GM23248 (cell line): Measurements from ENCODE around the gene BLVRA.

Source experiments
- EZH2 ChIP-seq: fragments of 200-600 bp; sonication (generic); IDR thresholded peaks from 2 replicates; pipeline ENCODE4 v1.6.1; 2018; ENCODE audit warnings: antibody characterized with exemption, mild to moderate bottlenecking; ENCODE audit not compliant: insufficient read depth, poor library complexity, severe bottlenecking
- EZH2phosphoT487 ChIP-seq: fragments of 200-600 bp; sonication (generic); IDR thresholded peaks from 2 replicates; pipeline ENCODE4 v1.6.1; 2018; ENCODE audit warnings: antibody characterized with exemption, moderate library complexity, mild to moderate bottlenecking, low read depth; ENCODE audit not compliant: insufficient read depth

DNA sequence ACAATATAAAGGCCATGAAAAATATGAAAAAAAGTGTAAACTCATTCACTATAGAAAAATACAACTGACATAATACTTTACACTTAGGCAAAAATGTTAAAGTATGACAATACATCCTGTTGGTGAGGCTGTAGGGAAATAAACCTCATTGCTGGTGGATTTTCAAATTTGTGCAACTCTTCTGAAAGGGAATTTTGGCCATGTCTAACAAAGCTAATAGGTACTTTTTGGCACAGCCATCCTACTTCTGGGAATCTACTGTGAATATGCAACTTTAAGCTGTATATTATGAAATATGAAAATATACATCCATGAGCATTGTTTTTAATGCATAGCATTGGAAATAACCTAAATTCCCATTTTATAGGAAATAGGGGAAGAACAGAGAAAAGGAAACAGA is 15.8 kb upstream of the BLVRA start:
- TF ChIP-seq EZH2 (no peak), EZH2phosphoT487 (no peak)
